ENCODE data around the gene MAML3. TPM values are rescaled to one million over a fixed set of nuclear protein-coding genes. Genes with fewer than 3 reads are reported as not detected.
A peak's percentile ranks its signal among the peaks of the same experiment; 100 is the strongest.

MAML3 gene
- total RNA-seq, 1 donor from 2014 or later: 21.8 TPM

GRCh38 chr4:140092094-140092851 is 61.7 kb downstream of the MAML3 start:
- H3K4me3 Mint-ChIP-seq: peak overlapping the region; percentile 77
- peaks cover 50% of the 10 kb centered on the region for H3K4me1 Mint-ChIP-seq (ENCODE audit: unreplicated experiment)
- H3K36me3 Mint-ChIP-seq: peaks cover 8% of the 10 kb centered on the region
- no peaks in the 10 kb centered on the region for H3K27me3 Mint-ChIP-seq
- TF ChIP-seq CTCF (conservative IDR thresholded peaks at IDR 0.05): no peak
- peak overlapping the region; percentile 88 for H3K27ac Mint-ChIP-seq
- no peak for DNase-seq (ENCODE audit: extremely low spot score, unreplicated experiment)
- peaks cover 6% of the 10 kb centered on the region for H3K9me3 Mint-ChIP-seq

GRCh38 chr4:140091305-140091704 is 62.7 kb downstream of the MAML3 start:
- no peak overlapping the region for H3K4me3 Mint-ChIP-seq
- no peaks in the 10 kb centered on the region for H3K27me3 Mint-ChIP-seq
- no peak overlapping the region for H3K27ac Mint-ChIP-seq
- H3K4me1 Mint-ChIP-seq (ENCODE audit: unreplicated experiment): peaks cover 42% of the 10 kb centered on the region
- DNase-seq (ENCODE audit: extremely low spot score, unreplicated experiment): no peak
- H3K9me3 Mint-ChIP-seq: peaks cover 8% of the 10 kb centered on the region
- no peak for TF ChIP-seq CTCF (conservative IDR thresholded peaks at IDR 0.05)
- peaks cover 9% of the 10 kb centered on the region for H3K36me3 Mint-ChIP-seq

- TF ChIP-seq CTCF (conservative IDR thresholded peaks at IDR 0.05): no peak
- Mint-ChIP-seq H3K27me3 (no peaks in the 10 kb centered on the region), H3K4me1 (ENCODE audit: unreplicated experiment) (peaks cover 40% of the 10 kb centered on the region), H3K36me3 (peaks cover 8% of the 10 kb centered on the region), H3K27ac (no peak overlapping the region), H3K4me3 (peak overlapping the region; percentile 17), H3K9me3 (peaks cover 5% of the 10 kb centered on the region)
- no peak for DNase-seq (ENCODE audit: extremely low spot score, unreplicated experiment)
Measured at GRCh38 chr4:140090215-140090731, 63.7 kb downstream of the MAML3 start.

GRCh38 chr4:140089216-140089615 is 64.8 kb downstream of the MAML3 start:
- Mint-ChIP-seq H3K4me1 (ENCODE audit: unreplicated experiment) (peaks cover 34% of the 10 kb centered on the region), H3K4me3 (no peak overlapping the region), H3K27ac (no peak overlapping the region), H3K36me3 (peaks cover 8% of the 10 kb centered on the region), H3K9me3 (peaks cover 5% of the 10 kb centered on the region), H3K27me3 (no peaks in the 10 kb centered on the region)
- no peak for DNase-seq (ENCODE audit: extremely low spot score, unreplicated experiment)
- no peak for TF ChIP-seq CTCF (conservative IDR thresholded peaks at IDR 0.05)

GRCh38 chr4:140088323-140088967 is 65.5 kb downstream of the MAML3 start:
- H3K27me3 Mint-ChIP-seq: no peaks in the 10 kb centered on the region
- no peak for TF ChIP-seq CTCF (conservative IDR thresholded peaks at IDR 0.05)
- no peak overlapping the region for H3K27ac Mint-ChIP-seq
- no peak overlapping the region for H3K4me3 Mint-ChIP-seq
- H3K9me3 Mint-ChIP-seq: peaks cover 5% of the 10 kb centered on the region
- DNase-seq (ENCODE audit: extremely low spot score, unreplicated experiment): no peak
- peaks cover 8% of the 10 kb centered on the region for H3K36me3 Mint-ChIP-seq
- peaks cover 33% of the 10 kb centered on the region for H3K4me1 Mint-ChIP-seq (ENCODE audit: unreplicated experiment)
